Measurements from ENCODE around the gene FARSB. TPM values are rescaled to one million over a fixed set of nuclear protein-coding genes. Genes with fewer than 3 reads are reported as not detected.
A peak's percentile ranks its signal among the peaks of the same experiment; 100 is the strongest.

The FARSB gene
- total RNA-seq, 1 donor from 2014 or later, result 20.3 TPM

GRCh38 chr2:222561817-222562645 is 93.9 kb downstream of the FARSB start:
- DNase-seq (ENCODE audit: low read depth, low spot score), result peak; percentile 26

- DNase-seq (ENCODE audit: low read depth, low spot score), result no peak
These were observed 94.7 kb downstream of the FARSB start for GRCh38 chr2:222561151-222561550.

- DNase-seq (ENCODE audit: low read depth, low spot score), result no peak
These were observed 101.4 kb downstream of the FARSB start for GRCh38 chr2:222554517-222554916.

GRCh38 chr2:222548992-222549391 is 106.9 kb downstream of the FARSB start:
- no peak for DNase-seq (ENCODE audit: low read depth, low spot score)

GRCh38 chr2:222547083-222547482 is 108.8 kb downstream of the FARSB start:
- no peak for DNase-seq (ENCODE audit: low read depth, low spot score)

- DNase-seq (ENCODE audit: low read depth, low spot score), result no peak
These were observed 109.8 kb downstream of the FARSB start for GRCh38 chr2:222545823-222546795.

- no peak for DNase-seq (ENCODE audit: low read depth, low spot score)
These were observed 111.2 kb downstream of the FARSB start for GRCh38 chr2:222544661-222545060.

GRCh38 chr2:222538535-222538934 is 117.4 kb downstream of the FARSB start:
- no peak for DNase-seq (ENCODE audit: low read depth, low spot score)

GRCh38 chr2:222535477-222535876 is 120.4 kb downstream of the FARSB start:
- no peak for DNase-seq (ENCODE audit: low read depth, low spot score)

- no peak for DNase-seq (ENCODE audit: low read depth, low spot score)
These were observed 123.6 kb downstream of the FARSB start for GRCh38 chr2:222532315-222532714.

- no peak for DNase-seq (ENCODE audit: low read depth, low spot score)
These were observed 129.2 kb downstream of the FARSB start for GRCh38 chr2:222526480-222527277.

- DNase-seq (ENCODE audit: low read depth, low spot score), result no peak
These were observed 130.1 kb downstream of the FARSB start for GRCh38 chr2:222525811-222526210.

- no peak for DNase-seq (ENCODE audit: low read depth, low spot score)
These were observed 131.9 kb downstream of the FARSB start for GRCh38 chr2:222523783-222524544.

GRCh38 chr2:222522082-222522481 is 133.8 kb downstream of the FARSB start:
- no peak for DNase-seq (ENCODE audit: low read depth, low spot score)

- DNase-seq (ENCODE audit: low read depth, low spot score), result no peak
These were observed 134.8 kb downstream of the FARSB start for GRCh38 chr2:222521099-222521498.

Other genes starting within 250 kb of the FARSB start
- not detected in 2 replicates for gene SGPP2, start 231.5 kb downstream of the FARSB start, total RNA-seq
- gene MOGAT1, start 15.6 kb upstream of the FARSB start, total RNA-seq, result not detected in 2 replicates
- 99.3 and 167 TPM in 2 replicates for gene ACSL3, start 204.9 kb upstream of the FARSB start, total RNA-seq

All from pulmonary artery endothelial cell (primary cell).